Uterus (tissue), 4 donors: ENCODE measurements around the gene UQCRH. TPM values are rescaled to one million over a fixed set of nuclear protein-coding genes. Genes with fewer than 3 reads are reported as not detected.

Source experiments
- DNase-seq, 2 donors: peaks; one replicate each; pipeline ENCODE4 v3.0.0-alpha.2; 2019 to 2020
- H3K27ac ChIP-seq, 2 donors: fragments of 200-600 bp; sonication (generic); 1 replicate in 1 of 2; 2 replicates in 1 of 2; pipeline ENCODE4 v1.5.1; 2016 to 2018
- H3K27me3 ChIP-seq, 2 donors: fragments of 200-600 bp; sonication (generic); one replicate each; pipeline ENCODE4 v1.5.1; 2018 to 2019; ENCODE audit warnings: control low read depth in 1 of 2
- H3K36me3 ChIP-seq, 2 donors: fragments of 200-600 bp; sonication (generic); one replicate each; pipeline ENCODE4 v1.5.1; 2019; ENCODE audit warnings: control low read depth in 1 of 2
- H3K4me1 ChIP-seq, 2 donors: fragments of 200-600 bp; sonication (generic); one replicate each; pipeline ENCODE4 v1.5.1; 2018 to 2019; ENCODE audit warnings: control low read depth in 1 of 2
- H3K4me3 ChIP-seq, 2 donors: fragments of 200-600 bp; sonication (generic); 1 replicate in 1 of 2; 2 replicates in 1 of 2; pipeline ENCODE4 v1.5.1; 2018 to 2019; ENCODE audit warnings: mild to moderate bottlenecking in 1 of 2
- H3K9me3 ChIP-seq, 2 donors: fragments of 200-600 bp; sonication (generic); one replicate each; pipeline ENCODE4 v1.5.1; 2019; ENCODE audit warnings: control low read depth in 1 of 2
- CTCF ChIP-seq, 4 experiments: fragments of 200-600 bp in 2 of 4; fragments of 450-650 bp in 2 of 4; sonication (generic) in 2 of 4; IDR thresholded peaks; one replicate each; pipeline ENCODE4 v1.5.1; 2016 to 2019; ENCODE audit warnings: antibody characterized with exemption in 4 of 4, mild to moderate bottlenecking in 2 of 4, moderate library complexity in 1 of 4
- POLR2A ChIP-seq, 2 donors: fragments of 450-650 bp; IDR thresholded peaks; one replicate each; pipeline ENCODE4 v1.6.1; 2016; ENCODE audit warnings: antibody characterized with exemption in 2 of 2, mild to moderate bottlenecking in 1 of 2, moderate library complexity in 1 of 2
- intact Hi-C: fragments of 100-400 bp; cut with DNase I; formaldehyde crosslinking; loops from one replicate; pipeline ENCODE4 v1.15.1; 2023; ENCODE audit warnings: low total_unique reads
- total RNA-seq, 4 donors: library from RNA; depleted of rRNA in 3 of 4; stranded (reverse); fragments of >200 nt in 3 of 4; gene quantifications; one replicate each; pipeline versions ENCODE4 v1.1.0 to v1.2.4, GENCODE V29; 2014 to 2023
- donor health status: DM: yes; HTN: yes; CAD: no.

UQCRH gene
- total RNA-seq, 4 donors from 2014 or later, result 111 to 354 (median 296) TPM

- H3K27me3 ChIP-seq, result no peaks in the 10 kb centered on the region
- DNase-seq, result no peak
- intact Hi-C loops, result no loop called here
- TF ChIP-seq CTCF (IDR thresholded peaks at IDR 0.05) (no peak), POLR2A (IDR thresholded peaks at IDR 0.05) (no peak)
- no peaks in the 10 kb centered on the region for H3K4me1 ChIP-seq
- H3K9me3 ChIP-seq, result no peaks in the 10 kb centered on the region
- H3K27ac ChIP-seq, result no peak overlapping the region
- no peak overlapping the region for H3K4me3 ChIP-seq
- no peaks in the 10 kb centered on the region for H3K36me3 ChIP-seq
These were observed 14.9 kb upstream of the UQCRH start for GRCh38 chr1:46288485-46289133.

- TF ChIP-seq POLR2A (IDR thresholded peaks at IDR 0.05), result no peak
- no peak for TF ChIP-seq CTCF (IDR thresholded peaks at IDR 0.05)
- no peaks in the 10 kb centered on the region for H3K27me3 ChIP-seq
- intact Hi-C loops, result no loop called here
- H3K27ac ChIP-seq, result no peak overlapping the region
- H3K4me3 ChIP-seq, result no peak overlapping the region
- no peak for DNase-seq
- H3K9me3 ChIP-seq, result no peaks in the 10 kb centered on the region
- H3K36me3 ChIP-seq, result no peaks in the 10 kb centered on the region
- H3K4me1 ChIP-seq, result no peaks in the 10 kb centered on the region
These were observed 14.4 kb upstream of the UQCRH start for GRCh38 chr1:46289134-46289494.

GRCh38 chr1:46289976-46290375 lies 13.5 kb upstream of the UQCRH start:
- H3K27ac ChIP-seq, result no peak overlapping the region
- H3K27me3 ChIP-seq, result no peaks in the 10 kb centered on the region
- H3K4me3 ChIP-seq, result no peak overlapping the region
- no peak for DNase-seq
- no peaks in the 10 kb centered on the region for H3K36me3 ChIP-seq
- no peaks in the 10 kb centered on the region for H3K4me1 ChIP-seq
- TF ChIP-seq POLR2A (IDR thresholded peaks at IDR 0.05) (no peak), CTCF (IDR thresholded peaks at IDR 0.05) (no peak)
- H3K9me3 ChIP-seq, result no peaks in the 10 kb centered on the region
- intact Hi-C loops, result no loop called here

GRCh38 chr1:46295306-46295705 lies 8.2 kb upstream of the UQCRH start:
- no peaks in the 10 kb centered on the region for H3K36me3 ChIP-seq
- no peak overlapping the region for H3K4me3 ChIP-seq
- H3K4me1 ChIP-seq, result peaks cover 0 to 6% of the 10 kb centered on the region in 2 donors
- H3K27me3 ChIP-seq, result no peaks in the 10 kb centered on the region
- H3K9me3 ChIP-seq, result no peaks in the 10 kb centered on the region
- intact Hi-C loops, result no loop called here
- no peak for DNase-seq
- no peak overlapping the region for H3K27ac ChIP-seq
- TF ChIP-seq POLR2A (IDR thresholded peaks at IDR 0.05) (no peak), CTCF (IDR thresholded peaks at IDR 0.05) (no peak)

- intact Hi-C loops, result no loop called here
- no peaks in the 10 kb centered on the region for H3K9me3 ChIP-seq
- DNase-seq, result no peak
- no peaks in the 10 kb centered on the region for H3K36me3 ChIP-seq
- H3K27ac ChIP-seq, result no peak overlapping the region
- H3K4me3 ChIP-seq, result no peak overlapping the region
- peaks cover 10 to 17% of the 10 kb centered on the region in 2 donors for H3K4me1 ChIP-seq
- TF ChIP-seq CTCF (IDR thresholded peaks at IDR 0.05) (no peak), POLR2A (IDR thresholded peaks at IDR 0.05) (no peak)
- no peaks in the 10 kb centered on the region for H3K27me3 ChIP-seq
These were observed 5.1 kb upstream of the UQCRH start for GRCh38 chr1:46298387-46298786.
